GM10266 (cell line): ENCODE results near the gene FLAD1.

Experiments
- DNase-seq: peaks from one replicate; pipeline ENCODE4 v3.0.0; 2012; ENCODE audit errors: extremely low spot score
- TF ChIP-seq, protein P1 (sequence below): IDR thresholded peaks from 2 replicates; pipeline ENCODE4 v1.5.1; 2012; ENCODE audit warnings: mild to moderate bottlenecking, low read depth; ENCODE audit not compliant: control insufficient read depth, insufficient read depth; ENCODE audit errors: missing control alignments

The FLAD1 gene

DNA sequence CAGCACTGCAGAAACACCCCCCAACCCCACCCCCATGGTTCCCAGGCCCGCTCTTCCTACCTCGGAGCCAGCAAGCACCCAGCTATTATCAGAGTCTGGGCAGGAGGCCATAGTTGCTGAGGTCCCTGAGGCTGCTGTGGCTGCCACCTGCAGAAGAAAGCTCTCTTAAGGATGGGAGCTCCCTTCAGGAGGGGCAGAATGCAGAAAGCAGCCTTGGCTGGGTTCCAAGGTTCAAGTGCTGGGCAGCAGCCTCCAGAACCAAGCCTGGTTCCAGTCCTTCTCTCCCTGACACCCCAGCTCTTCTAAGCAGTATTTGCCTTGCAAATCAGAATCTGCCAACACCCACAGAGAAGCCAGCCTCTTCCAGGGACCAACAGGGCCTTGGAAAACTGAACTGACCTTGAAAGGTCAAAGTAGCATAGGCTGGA is 29.5 kb upstream of the FLAD1 start:
- TF ChIP-seq, protein P1, sequence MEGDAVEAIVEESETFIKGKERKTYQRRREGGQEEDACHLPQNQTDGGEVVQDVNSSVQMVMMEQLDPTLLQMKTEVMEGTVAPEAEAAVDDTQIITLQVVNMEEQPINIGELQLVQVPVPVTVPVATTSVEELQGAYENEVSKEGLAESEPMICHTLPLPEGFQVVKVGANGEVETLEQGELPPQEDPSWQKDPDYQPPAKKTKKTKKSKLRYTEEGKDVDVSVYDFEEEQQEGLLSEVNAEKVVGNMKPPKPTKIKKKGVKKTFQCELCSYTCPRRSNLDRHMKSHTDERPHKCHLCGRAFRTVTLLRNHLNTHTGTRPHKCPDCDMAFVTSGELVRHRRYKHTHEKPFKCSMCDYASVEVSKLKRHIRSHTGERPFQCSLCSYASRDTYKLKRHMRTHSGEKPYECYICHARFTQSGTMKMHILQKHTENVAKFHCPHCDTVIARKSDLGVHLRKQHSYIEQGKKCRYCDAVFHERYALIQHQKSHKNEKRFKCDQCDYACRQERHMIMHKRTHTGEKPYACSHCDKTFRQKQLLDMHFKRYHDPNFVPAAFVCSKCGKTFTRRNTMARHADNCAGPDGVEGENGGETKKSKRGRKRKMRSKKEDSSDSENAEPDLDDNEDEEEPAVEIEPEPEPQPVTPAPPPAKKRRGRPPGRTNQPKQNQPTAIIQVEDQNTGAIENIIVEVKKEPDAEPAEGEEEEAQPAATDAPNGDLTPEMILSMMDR = no peak
- DNase-seq = no peak

DNA sequence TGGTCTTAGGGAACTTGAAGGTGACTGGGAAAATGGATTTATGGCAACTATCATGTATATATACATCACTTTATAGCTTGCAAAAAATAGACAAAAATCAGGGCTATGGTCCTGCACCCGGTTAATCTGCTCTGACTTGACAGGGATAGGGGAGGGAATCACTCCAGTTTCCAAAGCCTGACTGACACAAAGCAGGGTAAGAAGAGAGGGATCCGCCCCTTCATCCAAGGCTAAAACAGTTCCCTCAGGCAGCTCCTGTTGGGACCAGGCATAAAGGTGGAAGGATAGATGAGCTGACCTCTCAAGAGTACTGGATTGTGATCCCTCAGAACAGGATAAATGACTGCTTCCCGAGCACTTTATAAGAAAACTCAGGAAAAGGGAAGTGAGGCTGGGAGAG is 28.6 kb upstream of the FLAD1 start:
- TF ChIP-seq, protein P1 = no peak
- no peak for DNase-seq

DNA sequence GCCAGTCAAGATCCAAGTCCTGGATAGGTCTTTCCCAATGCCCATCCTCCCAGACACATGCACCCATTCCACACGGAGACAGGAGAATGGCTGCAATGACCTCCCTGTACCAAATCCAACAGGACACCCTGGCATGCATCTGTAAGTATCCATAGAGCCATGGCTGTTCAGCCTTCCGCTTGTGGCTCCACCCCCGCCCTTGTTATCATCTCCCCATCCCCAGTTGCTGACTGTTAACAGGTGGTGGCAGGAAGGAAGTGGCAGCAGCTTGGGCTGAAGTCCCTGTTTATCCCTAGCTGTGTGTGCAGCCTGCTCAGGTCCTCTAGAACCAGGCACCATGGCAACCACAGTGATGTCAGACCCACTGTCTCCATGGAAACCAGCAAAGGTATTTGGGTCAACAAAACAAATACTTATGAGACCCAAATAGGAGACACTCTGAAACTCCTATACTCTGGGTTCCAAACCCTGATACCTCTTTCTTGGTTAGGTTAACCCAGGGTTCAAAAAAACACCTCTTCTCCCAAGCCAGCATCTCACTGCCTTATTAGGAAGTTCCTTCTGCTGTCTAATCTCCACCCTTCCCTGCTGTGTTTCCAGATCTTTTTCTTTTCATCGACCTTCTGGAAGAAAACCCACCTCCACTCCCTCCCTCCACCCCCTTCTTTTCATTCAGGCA is 28.0 kb upstream of the FLAD1 start:
- TF ChIP-seq, protein P1 = no peak
- peak; percentile 80 for DNase-seq

DNA sequence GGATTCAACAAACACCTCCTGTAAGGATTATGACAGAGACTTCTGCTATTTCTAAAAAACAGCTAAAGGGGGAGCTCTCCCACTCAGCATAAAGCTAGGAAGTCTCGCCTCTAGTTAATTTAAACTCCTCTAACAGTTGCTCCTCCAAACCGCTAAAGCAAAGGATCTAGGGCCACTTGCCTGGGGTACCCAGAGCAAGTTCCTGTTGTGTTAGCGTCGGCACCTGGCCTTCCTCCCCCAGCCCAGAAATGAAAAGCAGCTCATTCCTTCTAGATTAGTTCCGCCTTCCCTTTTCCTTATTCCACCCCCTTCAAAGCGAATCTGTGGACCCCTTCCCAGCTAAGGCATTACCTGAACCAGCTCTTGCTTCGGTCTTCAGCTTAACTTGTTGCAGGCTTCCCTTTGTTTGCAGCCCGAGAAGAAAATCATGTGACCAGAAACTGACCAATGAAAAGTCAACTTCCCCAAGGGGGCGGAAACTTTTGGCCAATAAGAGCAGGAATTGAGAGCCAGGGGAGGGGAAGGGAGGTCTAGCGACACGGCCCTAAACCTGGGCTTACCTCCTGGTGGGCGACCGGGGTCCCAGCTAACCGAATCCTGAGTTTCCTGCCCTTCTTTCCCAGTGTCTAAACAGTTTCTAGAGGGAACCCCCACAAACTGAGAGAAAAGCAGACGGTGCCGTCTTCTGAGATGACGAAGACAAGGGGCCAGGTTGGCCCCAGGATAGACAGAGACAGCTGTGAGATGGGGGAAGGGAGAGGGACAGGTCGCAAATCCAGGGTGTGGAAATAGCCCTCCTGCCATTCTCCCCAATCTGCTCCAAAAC is 27.2 kb upstream of the FLAD1 start, which contains the start of gene PBXIP1:
Gene PBXIP1 (minus strand): TSS at position 382 of the 826 bp plus-strand sequence. CDS start 2,378 bp downstream, outside the sequence.
- TF ChIP-seq, protein P1 = peak; percentile 19
- peak; percentile 93 for DNase-seq

DNA sequence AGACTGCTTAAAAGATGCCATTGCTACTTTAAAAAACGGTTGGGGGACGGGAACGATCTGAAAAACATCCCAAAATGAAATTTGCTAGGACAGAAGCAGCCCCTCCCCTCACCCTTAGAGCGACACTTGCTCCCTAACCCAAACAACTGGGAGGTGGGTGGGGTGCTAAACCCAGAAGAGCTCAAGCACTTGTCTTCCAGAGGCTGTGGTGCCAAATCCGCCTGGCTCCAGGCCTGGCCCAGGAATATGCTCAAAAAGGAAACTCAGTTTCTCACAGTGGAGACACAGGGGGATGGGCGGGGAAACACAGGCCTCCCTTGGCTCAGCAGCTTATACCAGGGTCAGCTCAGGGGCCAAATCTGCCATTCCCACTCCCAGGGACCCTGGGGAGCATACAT is 26.6 kb upstream of the FLAD1 start:
- TF ChIP-seq, protein P1 = no peak
- no peak for DNase-seq

DNA sequence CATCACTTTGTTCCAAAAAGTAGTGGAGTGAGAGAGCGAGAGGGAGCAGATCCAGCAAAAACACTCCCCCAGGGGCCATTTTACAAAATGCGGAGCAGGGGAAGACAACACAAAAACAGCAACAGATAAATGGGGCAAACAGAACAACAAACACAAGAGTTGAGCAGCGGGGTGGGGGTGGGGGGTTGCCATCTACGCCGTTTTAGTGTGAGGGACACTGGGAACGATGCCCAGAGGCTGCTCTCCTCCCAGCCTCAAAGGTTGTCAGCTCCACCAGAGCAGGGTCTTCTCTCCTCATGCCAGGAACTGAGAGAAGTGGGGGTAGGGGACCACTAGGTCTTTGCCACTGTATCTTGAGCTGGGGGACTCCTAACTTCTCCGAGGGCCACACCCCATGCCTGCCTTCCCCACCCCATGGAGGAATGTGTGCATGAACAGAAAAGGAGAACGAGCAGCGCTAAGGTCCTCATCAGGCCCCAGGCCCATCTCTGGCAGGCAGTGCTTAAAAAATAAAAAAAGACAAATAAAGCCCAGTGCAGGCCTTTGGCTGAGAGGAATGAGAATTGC is 26.0 kb upstream of the FLAD1 start:
- DNase-seq = no peak
- TF ChIP-seq, protein P1 = no peak

DNA sequence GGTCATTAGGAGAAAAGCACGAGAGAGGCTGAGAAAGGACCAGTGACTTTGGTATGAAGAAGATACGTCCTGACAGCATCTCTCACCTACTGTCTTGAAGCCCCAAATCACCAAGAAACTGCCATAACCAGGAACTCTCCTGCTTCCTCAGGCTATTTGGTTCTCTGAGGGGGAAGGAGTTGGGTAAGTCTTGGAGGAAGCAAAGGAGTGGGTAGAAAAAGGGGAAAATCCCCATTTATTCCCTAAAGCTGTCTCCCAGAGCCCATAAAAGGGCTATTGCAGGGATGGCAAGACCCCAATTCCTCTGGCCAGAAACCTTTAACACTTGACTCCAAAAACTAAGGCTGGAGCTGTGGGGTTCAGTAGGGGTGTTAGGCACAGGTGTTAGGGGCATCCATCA is 25.1 kb upstream of the FLAD1 start:
- TF ChIP-seq, protein P1 = no peak

More for the DNA sequence above, 25.1 kb upstream of the FLAD1 start:
- DNase-seq = no peak
